Suppressor macrophage (primary cell): ENCODE measurements around the gene SLC25A52.
A peak's percentile ranks its signal among the peaks of the same experiment; 100 is the strongest.
"Not testable (repeated sequence)": the region's sequence is repeated elsewhere in the genome, so short reads cannot be mapped to it uniquely, and the experiment has no call there.

Source experiments
- DNase-seq, 4 experiments: peaks; one replicate each; pipeline ENCODE4 v3.0.0-alpha.2; 2020 to 2022

The SLC25A52 gene

DNA sequence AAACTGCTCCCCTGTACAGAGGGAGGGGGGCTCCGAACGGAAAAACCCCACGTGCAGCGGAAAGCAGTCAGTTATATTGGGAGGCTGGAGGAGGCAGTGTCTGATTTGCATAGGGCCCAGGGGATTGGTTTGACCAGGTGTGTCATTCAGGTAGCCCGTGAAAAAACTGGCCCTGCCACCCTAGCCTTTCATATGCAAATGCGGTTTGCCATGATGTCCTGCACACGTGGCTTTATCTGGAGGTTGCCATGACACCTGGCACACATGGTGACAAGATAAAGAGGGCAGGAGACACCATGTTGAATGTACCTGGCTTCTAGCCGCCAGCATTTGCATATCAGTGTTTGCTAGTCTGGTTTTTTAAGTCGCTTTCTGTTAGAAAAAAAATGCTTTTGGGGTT is 20.5 kb downstream of the SLC25A52 start:
- no peak for DNase-seq

DNA sequence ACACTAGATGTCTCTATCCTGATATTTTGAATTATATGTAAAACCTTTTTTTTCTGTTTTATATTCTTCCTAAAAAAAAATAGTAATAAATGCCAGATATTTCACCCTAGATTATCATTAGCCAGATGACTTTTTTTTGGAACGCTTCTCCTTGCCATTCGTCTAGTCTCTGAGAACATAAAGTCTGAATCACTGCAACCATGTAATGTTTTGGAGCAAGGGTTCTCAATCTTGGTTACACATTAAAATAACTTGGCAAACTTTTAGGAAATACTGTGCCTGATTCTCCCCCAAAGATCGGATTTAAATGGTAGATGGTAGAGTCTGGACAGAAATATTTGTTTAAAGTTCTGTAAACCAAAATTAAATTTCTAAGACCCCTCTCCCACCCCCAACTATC is 21.0 kb downstream of the SLC25A52 start:
- no peak for DNase-seq

DNA sequence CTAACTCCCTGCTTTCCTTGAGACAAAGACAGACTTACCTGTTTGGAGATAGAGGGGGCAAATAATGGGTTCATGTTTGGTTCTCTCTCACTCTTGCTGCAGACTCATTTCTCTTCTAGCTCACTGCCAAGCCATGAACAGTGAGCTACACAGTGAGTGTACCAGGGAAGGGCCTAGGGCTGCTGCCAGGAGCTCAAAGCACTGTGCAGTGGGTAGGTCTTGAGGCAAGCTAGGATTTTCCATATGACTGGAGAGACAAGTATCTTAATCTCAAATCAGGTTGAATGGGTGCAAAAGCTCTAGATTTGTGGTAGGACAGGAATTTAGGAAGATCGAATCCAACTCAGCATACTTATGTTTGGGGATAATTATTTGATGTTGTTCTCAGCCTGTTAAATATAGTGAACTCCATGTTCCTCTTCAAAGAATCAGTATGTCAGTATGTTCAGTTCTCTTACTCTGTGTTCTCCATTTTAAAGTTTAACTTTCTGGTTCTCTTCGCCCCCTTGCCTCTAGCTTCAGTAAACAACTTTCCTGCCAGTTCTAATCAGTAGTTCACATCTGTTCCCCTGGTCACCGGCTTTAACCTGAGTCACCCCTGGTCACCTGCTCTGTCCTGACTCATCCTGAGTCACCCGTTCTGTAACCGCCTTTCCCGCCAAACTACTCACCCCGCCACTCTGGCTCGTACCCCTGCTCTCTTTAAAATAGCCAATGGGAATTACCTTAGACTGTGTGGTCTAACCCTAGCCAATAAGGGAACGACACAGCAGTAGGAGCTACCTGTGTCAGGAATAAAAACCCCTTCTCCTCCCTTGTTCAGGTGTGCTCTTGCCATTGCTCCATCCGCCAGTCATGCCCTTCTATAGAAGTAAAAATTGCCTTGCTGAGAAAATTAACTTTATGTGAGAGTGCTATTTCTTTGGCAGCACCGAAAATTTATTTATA is 21.9 kb downstream of the SLC25A52 start:
- no peak for DNase-seq

DNA sequence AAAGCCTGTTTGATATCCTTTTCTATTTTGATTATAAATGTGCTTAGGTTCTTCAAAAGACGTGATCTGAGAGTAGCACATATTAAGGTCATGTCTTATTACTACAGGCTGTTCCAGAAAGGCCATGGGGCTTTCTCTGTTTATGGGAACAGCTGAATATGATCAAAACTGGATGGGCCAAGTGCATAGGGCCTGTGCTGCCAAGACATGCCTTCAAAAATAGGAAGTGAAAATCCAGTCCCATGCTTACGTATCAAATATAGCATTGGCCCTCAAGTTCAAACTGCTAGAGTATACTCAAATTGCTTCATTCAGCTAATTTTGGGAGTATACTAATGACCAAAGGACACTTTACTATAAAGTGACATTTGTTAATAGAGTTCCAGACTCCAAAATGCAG is 24.1 kb downstream of the SLC25A52 start:
- DNase-seq: peak; percentile 47 to 82 (median 66)

DNA sequence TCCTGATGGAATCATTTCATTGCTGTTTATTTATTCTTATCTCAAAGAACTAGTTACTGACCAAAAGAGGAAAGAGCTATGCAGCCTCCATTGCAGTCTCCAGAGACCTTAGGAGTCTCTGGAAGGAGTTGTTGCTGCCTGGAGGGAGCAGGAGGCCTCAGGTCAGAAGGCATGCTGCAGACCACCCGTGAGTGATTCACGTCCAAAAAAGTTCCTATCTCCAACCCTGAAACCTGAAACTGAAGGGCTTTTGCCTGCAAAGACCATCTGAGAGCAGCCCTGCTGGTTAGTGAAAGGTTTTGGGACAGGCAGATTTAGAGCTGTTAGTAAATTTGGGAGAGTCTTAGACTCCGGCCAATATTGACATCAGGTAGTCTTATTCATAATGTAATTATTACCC is 29.1 kb downstream of the SLC25A52 start:
- no peak for DNase-seq

DNA sequence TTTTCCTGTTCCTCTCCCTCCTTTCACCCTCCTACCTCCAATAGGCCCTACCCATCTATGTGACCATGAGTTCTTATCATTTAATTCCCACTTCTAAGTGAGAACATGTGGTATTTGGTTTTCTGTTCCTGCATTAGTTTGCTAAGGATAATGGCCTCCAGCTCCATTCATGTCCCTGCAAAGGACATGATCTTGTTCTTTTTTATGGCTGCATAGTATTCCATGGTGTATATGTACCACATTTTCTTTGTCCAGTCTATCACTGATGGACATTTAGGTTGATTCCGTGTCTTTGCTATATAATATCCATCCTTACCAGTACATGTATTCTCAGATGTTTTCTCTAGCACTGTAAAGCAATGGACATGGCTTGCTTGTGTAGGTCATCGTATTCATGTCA is 31.5 kb downstream of the SLC25A52 start:
- DNase-seq: not testable (repeated sequence)

DNA sequence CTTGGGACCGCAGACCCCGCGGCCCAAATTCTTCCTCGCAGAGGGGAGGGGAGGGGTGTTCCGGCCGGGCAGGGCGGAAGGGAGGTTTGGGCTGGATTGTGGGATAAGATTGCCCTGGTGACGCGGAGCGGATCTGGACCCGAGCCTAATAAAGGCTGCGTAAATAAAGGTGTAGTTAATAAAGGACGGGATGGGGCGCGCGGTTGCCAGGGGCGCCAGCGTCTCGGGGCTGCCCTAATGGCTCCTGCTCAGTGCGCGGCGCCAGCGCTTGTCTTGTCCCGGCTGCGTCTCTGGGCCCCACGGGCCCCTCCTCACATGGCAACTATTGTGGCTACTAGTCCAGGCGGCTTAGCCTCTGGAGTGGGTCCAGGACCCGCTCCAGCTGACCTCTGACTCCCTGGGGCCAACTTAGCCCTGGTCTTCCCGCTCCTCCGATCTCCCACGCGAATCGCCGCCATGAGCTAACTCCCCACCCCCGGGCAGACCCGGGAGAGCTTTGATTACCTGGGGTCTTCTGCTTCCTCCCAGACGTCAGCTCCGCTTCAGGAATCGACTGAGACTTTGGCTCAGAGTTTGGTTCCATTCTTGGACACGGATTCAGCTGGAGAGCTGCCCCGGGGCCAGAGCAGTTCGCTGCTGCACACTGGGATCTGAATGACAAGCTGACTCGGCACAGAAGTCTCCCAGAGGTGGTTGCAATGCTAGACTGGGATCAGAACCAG is 36.5 kb downstream of the SLC25A52 start:
- peak in 1 of 4 experiments; percentile 26 for DNase-seq

DNA sequence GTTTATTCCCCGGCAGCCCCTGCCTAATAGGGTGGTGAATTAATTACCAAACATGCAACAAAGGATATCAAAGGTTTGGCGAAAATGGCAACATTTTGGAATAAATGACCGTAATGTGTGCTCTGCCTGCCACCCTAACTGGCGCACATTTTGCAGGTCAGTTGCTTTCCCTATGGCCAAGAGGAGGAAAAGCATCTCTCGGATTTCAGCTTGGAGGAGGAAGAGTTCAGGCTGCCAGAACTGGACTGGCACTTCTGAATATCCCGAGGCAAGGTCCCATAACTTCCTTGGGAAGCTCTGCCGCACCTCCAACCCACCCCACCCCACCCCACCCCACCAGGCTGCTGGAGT is 37.1 kb downstream of the SLC25A52 start:
- no peak for DNase-seq

DNA sequence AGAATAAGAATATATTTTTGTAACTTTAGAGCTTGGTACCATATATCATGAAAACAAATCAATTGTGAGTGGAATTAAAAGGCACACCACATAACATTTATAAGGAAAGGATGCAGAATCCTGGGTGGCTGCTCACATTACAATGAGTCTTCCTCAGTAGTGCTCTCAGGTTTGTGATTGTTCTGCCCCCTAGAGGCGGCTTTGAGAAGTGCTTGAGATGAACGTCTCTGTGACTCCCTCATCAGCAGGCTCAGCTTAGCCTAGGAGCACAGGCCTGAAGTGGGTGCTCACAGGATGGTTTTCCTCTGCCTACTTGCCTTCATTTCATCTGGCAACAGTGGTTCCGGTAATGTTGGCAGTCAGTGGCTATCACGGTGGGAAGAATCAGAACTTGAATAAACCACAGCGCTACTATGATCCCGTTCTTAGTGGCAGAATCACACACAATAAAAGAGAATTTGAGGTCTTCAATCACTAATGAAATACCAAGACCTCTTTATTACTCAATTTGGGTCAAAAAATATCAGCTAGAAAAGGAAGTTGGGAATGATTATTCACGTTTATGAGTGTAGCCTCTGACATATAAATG is 38.2 kb downstream of the SLC25A52 start:
- peak; percentile 88 to 94 (median 88) for DNase-seq

DNA sequence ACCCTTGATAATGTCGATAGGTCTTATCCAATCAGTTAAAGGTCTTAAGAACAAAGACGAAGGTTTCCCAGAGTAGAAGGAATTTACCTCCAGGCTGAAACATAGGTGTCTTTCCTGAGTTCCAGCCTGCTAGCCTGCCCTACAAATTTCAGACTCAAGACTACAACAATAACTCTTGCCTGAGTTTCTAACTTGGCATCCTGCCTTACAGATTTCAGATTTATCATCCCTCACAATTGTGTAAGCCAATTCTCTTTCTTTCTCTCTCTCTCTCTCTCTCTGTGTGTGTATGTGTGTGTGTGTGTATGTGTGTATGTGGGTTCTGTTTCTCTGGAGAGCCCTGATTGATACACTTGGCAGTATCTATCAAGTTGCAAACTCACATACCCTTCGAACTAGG is 39.1 kb downstream of the SLC25A52 start:
- DNase-seq: no peak

DNA sequence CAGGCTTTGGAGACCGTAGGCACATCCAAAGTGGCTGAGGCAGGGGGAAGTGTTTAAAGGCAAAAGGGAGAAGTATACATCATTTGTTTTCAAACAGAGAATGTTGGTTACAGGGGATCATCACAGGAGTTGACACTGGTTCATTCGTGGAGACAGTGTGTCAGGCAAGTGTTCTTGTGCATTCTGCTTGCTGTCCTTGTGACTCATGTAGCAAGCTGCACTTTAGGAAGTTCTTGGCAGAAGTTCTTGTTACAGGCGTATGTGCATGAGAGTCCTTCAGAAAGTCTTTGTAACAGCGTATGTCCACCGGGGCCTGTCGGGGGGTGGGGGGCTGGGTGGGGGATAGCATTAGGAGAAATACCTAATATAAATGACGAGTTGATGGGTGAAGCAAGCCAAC is 39.8 kb downstream of the SLC25A52 start:
- DNase-seq: peak in 1 of 4 experiments; percentile 16

DNA sequence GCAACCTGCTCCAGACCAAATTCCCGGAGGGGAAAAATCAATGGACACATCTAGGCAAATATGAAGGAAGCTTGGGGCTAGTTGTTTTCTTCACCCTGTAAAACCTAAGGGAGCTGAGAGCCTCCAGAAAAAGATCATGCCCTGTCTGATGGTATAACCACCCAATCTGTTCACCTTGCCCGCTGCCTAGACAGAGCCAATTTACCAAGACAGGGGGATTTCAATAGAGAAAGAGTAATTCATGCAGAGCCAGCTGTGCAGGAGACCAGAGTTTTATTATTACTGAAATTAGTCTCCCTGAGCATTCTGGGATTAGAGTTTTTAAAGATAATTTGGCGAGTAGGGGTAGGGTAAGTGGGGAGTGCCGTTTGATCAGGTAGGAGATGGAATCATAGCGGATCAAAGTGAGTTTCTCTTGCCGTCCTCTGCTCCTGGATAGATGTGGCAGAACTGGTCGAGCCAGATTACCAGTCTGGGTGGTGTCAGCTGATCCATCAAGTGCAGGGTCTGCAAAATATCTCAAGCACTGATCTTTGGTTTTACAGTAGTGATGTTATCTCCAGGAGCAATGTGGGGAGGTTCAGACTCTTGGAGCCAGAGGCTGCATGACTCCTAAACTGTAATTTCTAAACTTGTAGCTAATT is 41.2 kb downstream of the SLC25A52 start:
- no peak for DNase-seq

DNA sequence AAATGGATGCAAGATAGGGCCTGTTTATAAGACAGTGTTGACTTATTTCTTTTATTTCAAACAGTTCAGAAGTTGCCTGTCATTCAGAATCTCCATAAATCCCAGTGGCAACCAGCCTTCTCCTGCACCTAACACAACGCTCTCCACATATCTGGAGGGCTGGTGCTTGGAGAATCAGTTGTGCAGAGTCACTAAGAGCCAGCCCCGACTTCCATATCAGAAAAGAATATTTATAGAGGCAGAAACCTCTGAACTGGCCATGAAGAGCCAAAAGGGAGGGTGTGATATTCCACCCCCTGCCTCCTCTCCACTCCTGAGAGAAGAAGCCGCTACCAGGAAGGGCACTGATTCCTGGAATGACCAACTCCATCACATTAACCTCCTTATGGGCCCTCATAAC is 42.3 kb downstream of the SLC25A52 start:
- no peak for DNase-seq

DNA sequence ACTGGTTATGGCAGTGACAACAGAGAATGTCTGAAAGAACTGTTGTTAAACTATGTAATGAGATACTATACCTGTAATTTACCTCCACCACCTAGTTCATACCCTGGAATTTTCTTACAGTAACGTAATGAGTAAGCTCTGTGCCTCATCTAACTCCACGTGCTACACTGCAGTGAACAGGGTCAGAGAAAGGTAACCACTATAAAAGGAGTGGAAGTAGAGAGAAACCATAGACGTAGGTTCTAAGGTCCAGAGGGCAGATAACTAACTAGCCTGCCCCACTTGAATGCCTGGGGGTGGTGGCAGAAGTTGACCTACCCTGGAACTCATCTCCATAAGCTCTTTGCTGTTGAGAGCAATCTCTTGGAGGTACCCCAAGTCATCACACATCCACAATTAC is 44.3 kb downstream of the SLC25A52 start:
- no peak for DNase-seq

DNA sequence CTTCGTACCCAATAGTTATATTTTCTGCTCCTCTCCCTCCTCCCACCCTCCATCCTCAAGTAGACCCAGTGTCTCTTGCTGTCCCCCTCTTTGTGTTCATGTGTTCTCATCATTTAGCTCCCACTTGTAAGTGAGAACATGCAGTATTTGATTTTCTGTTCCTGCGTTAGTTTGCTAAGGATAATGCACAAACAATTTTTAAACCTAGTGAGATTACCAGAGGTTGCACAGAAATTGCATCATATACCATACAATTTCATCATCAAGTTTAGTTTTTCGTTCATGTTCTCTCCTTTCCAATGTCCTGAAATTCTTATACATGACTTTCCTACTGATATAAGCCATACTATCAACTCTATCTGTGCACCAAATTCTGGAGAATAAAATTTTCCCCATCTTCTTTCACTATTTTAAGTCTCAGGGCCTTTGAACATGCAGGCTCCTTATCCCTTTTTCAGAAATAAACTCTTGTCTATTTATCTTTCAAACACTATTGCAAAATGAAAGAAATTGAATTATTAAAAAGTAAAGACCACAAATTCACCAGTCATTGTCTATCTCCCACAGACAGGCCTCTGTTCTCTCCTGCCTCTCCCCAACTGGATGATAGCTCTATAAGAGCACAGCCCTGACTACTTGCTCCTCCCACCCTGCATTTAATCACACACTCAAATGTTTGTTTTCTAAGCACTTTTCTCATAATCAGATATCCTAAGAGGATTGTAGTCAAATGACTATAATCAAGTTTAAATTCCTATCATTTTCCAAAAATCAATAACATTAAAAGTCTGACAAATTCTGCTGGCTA is 49.1 kb downstream of the SLC25A52 start:
- DNase-seq: no peak

DNA sequence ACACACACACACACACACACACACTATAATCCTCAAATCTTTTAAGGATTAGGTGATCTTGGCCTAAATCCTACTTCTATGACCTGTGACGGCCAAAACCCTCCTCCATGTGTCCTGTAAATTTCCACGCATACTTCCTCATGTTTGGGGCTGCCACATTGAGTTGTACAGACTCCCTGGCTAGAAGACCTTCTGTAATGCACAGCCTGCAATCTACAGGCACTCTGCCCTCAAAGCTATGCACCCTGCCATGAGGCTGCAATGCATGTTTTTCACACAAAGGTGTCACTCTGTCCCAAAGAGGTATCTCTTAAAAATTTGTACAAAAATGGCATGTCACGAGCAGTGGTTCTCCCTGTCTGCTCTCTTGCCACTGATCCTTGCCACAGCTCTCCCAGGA is 49.9 kb downstream of the SLC25A52 start:
- DNase-seq: no peak
